ENCODE results near the gene NUBP2.

The NUBP2 gene

GRCh38 chr16:1765826-1766225 is 16.9 kb upstream of the NUBP2 start:
- no peak for DNase-seq (ENCODE audit: low spot score)
- H3K27ac Mint-ChIP-seq: no peak overlapping the region
- no peaks in the 10 kb centered on the region for H3K4me1 Mint-ChIP-seq (ENCODE audit: low read depth)
- H3K36me3 Mint-ChIP-seq (ENCODE audit: low read depth): peaks cover 20% of the 10 kb centered on the region
- H3K4me3 Mint-ChIP-seq: no peak overlapping the region
- H3K27me3 Mint-ChIP-seq (ENCODE audit: low read depth): no peaks in the 10 kb centered on the region
- no peaks in the 10 kb centered on the region for H3K9me3 Mint-ChIP-seq

- no peak overlapping the region for H3K4me3 Mint-ChIP-seq
- peaks cover 17% of the 10 kb centered on the region for H3K36me3 Mint-ChIP-seq (ENCODE audit: low read depth)
- no peaks in the 10 kb centered on the region for H3K27me3 Mint-ChIP-seq (ENCODE audit: low read depth)
- no peaks in the 10 kb centered on the region for H3K9me3 Mint-ChIP-seq
- no peaks in the 10 kb centered on the region for H3K4me1 Mint-ChIP-seq (ENCODE audit: low read depth)
- no peak overlapping the region for H3K27ac Mint-ChIP-seq
- no peak for DNase-seq (ENCODE audit: low spot score)
Measured at GRCh38 chr16:1766231-1766630, 16.5 kb upstream of the NUBP2 start.

- Mint-ChIP-seq H3K27me3 (ENCODE audit: low read depth) (no peaks in the 10 kb centered on the region), H3K4me1 (ENCODE audit: low read depth) (no peaks in the 10 kb centered on the region), H3K27ac (no peak overlapping the region), H3K9me3 (no peaks in the 10 kb centered on the region), H3K36me3 (ENCODE audit: low read depth) (peaks cover 14% of the 10 kb centered on the region), H3K4me3 (no peak overlapping the region)
- no peak for DNase-seq (ENCODE audit: low spot score)
Measured at GRCh38 chr16:1766701-1767100, 16.1 kb upstream of the NUBP2 start.

- no peaks in the 10 kb centered on the region for H3K27me3 Mint-ChIP-seq (ENCODE audit: low read depth)
- no peak for DNase-seq (ENCODE audit: low spot score)
- H3K4me1 Mint-ChIP-seq (ENCODE audit: low read depth): peaks cover 2% of the 10 kb centered on the region
- H3K9me3 Mint-ChIP-seq: no peaks in the 10 kb centered on the region
- H3K36me3 Mint-ChIP-seq (ENCODE audit: low read depth): peaks cover 20% of the 10 kb centered on the region
- H3K27ac Mint-ChIP-seq: no peak overlapping the region
- H3K4me3 Mint-ChIP-seq: no peak overlapping the region
Measured at GRCh38 chr16:1767116-1767994, 15.4 kb upstream of the NUBP2 start.

GRCh38 chr16:1768061-1768766 is 14.5 kb upstream of the NUBP2 start:
- peaks cover 22% of the 10 kb centered on the region for H3K36me3 Mint-ChIP-seq (ENCODE audit: low read depth)
- peaks cover 2% of the 10 kb centered on the region for H3K4me1 Mint-ChIP-seq (ENCODE audit: low read depth)
- H3K4me3 Mint-ChIP-seq: no peak overlapping the region
- H3K27ac Mint-ChIP-seq: no peak overlapping the region
- no peaks in the 10 kb centered on the region for H3K27me3 Mint-ChIP-seq (ENCODE audit: low read depth)
- DNase-seq (ENCODE audit: low spot score): no peak
- H3K9me3 Mint-ChIP-seq: no peaks in the 10 kb centered on the region

GRCh38 chr16:1768767-1769401 is 13.9 kb upstream of the NUBP2 start:
- peaks cover 22% of the 10 kb centered on the region for H3K36me3 Mint-ChIP-seq (ENCODE audit: low read depth)
- H3K27ac Mint-ChIP-seq: no peak overlapping the region
- DNase-seq (ENCODE audit: low spot score): no peak
- no peaks in the 10 kb centered on the region for H3K27me3 Mint-ChIP-seq (ENCODE audit: low read depth)
- peaks cover 2% of the 10 kb centered on the region for H3K4me1 Mint-ChIP-seq (ENCODE audit: low read depth)
- H3K9me3 Mint-ChIP-seq: no peaks in the 10 kb centered on the region
- H3K4me3 Mint-ChIP-seq: no peak overlapping the region

- Mint-ChIP-seq H3K27me3 (ENCODE audit: low read depth) (no peaks in the 10 kb centered on the region), H3K9me3 (no peaks in the 10 kb centered on the region), H3K36me3 (ENCODE audit: low read depth) (peaks cover 22% of the 10 kb centered on the region), H3K27ac (peak overlapping the region; percentile 55), H3K4me1 (ENCODE audit: low read depth) (peaks cover 2% of the 10 kb centered on the region), H3K4me3 (peak overlapping the region; percentile 74)
- DNase-seq (ENCODE audit: low spot score): no peak
Measured at GRCh38 chr16:1769402-1770300, 13.1 kb upstream of the NUBP2 start.

- H3K27ac Mint-ChIP-seq: peak overlapping the region; percentile 65
- H3K4me3 Mint-ChIP-seq: peak overlapping the region; percentile 74
- peaks cover 22% of the 10 kb centered on the region for H3K36me3 Mint-ChIP-seq (ENCODE audit: low read depth)
- H3K4me1 Mint-ChIP-seq (ENCODE audit: low read depth): peaks cover 2% of the 10 kb centered on the region
- peak; percentile 39 for DNase-seq (ENCODE audit: low spot score)
- no peaks in the 10 kb centered on the region for H3K27me3 Mint-ChIP-seq (ENCODE audit: low read depth)
- no peaks in the 10 kb centered on the region for H3K9me3 Mint-ChIP-seq
Measured at GRCh38 chr16:1770328-1771187, 12.2 kb upstream of the NUBP2 start.

GRCh38 chr16:1771188-1771863 is 11.4 kb upstream of the NUBP2 start, which contains the start of gene NME3:
Gene NME3, minus strand, starts transcription at chr16:1771543. Its CDS starts 9 bp downstream, at chr16:1771534.
- Mint-ChIP-seq H3K27me3 (ENCODE audit: low read depth) (no peaks in the 10 kb centered on the region), H3K4me3 (peak within 1 kb of the TSS; percentile 98), H3K27ac (peak within 1 kb of the TSS; percentile 97), H3K4me1 (ENCODE audit: low read depth) (peaks cover 2% of the 10 kb centered on the region), H3K36me3 (ENCODE audit: low read depth) (peaks cover 20% of the 10 kb centered on the region), H3K9me3 (no peaks in the 10 kb centered on the region)
- DNase-seq (ENCODE audit: low spot score): peak; percentile 83

- DNase-seq (ENCODE audit: low spot score): no peak
- peak overlapping the region; percentile 97 for H3K27ac Mint-ChIP-seq
- peaks cover 2% of the 10 kb centered on the region for H3K4me1 Mint-ChIP-seq (ENCODE audit: low read depth)
- peaks cover 20% of the 10 kb centered on the region for H3K36me3 Mint-ChIP-seq (ENCODE audit: low read depth)
- H3K27me3 Mint-ChIP-seq (ENCODE audit: low read depth): no peaks in the 10 kb centered on the region
- peak overlapping the region; percentile 98 for H3K4me3 Mint-ChIP-seq
- no peaks in the 10 kb centered on the region for H3K9me3 Mint-ChIP-seq
Measured at GRCh38 chr16:1771864-1772361, 10.8 kb upstream of the NUBP2 start.

GRCh38 chr16:1772362-1772907 is 10.3 kb upstream of the NUBP2 start, which contains the start of gene EME2:
Gene EME2, plus strand, starts transcription at chr16:1772810. Its CDS starts 418 bp downstream, at chr16:1773228.
- H3K9me3 Mint-ChIP-seq: no peaks in the 10 kb centered on the region
- H3K27me3 Mint-ChIP-seq (ENCODE audit: low read depth): no peaks in the 10 kb centered on the region
- peaks cover 2% of the 10 kb centered on the region for H3K4me1 Mint-ChIP-seq (ENCODE audit: low read depth)
- peaks cover 18% of the 10 kb centered on the region for H3K36me3 Mint-ChIP-seq (ENCODE audit: low read depth)
- peak within 1 kb of the TSS; percentile 98 for H3K4me3 Mint-ChIP-seq
- DNase-seq (ENCODE audit: low spot score): peak; percentile 45
- H3K27ac Mint-ChIP-seq: peak within 1 kb of the TSS; percentile 97

Data from T-helper 2 cell treated with Interferon-gamma antibody and Interleukin-4, amounts not matched to agents 5 μg/mL and 100 μg/mL, for 36 hours (primary cell).